ENCODE results near the gene IFITM2. TPM values are rescaled to one million over a fixed set of nuclear protein-coding genes. Genes with fewer than 3 reads are reported as not detected.
"Not testable (repeated sequence)": the region's sequence is repeated elsewhere in the genome, so short reads cannot be mapped to it uniquely, and the experiment has no call there.

IFITM2 gene
- total RNA-seq, 1 experiment from 2014 or later = 18.5 TPM

DNA sequence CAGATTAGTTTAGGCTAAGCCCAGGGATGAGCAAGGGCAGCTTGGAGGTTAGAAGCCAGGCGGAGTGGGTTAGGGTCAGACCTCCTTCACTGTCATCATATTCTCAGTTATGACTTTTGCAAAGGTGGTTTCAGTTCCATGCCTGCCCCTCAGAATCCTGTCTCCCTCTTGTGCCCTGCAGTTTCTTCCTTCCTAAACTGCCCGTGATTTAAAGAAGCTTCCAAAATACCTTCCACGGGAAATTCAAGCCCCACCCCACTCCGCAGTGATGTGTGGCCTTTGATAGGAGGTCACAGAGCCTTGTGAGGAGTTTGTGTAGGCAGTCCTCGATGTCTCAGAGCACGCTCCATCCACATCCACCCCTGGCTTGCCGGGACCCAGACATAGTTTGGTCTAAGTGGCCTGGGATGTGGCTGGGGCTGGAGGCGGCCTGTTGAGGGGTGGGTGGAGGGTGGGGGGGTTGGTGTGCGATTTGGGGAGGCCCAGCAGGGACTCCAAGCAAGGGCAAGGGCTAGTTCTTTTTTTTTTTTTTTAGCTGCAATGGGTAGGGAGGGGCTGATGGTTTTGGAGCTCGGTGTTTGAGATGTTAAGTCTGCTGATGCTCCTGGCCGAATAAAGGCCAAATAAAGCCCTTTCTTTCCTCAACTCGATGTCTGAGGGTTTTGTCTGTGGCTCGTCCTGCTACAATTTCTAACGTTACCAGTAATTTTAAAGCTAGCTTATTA, 4.6 kb downstream of the IFITM2 start:
- no peak overlapping the region for H3K4me2 ChIP-seq (ENCODE audit: low read depth, low read length, poor library complexity, severe bottlenecking)
- no peaks in the 10 kb centered on the region for H3K9me2 ChIP-seq (replicated peaks; ENCODE audit: insufficient read depth, low read length)
- no peak overlapping the region for H3K27ac ChIP-seq (ENCODE audit: low read length)
- H3K4me1 ChIP-seq (ENCODE audit: low read length) = peaks cover 29% of the 10 kb centered on the region
- no peaks in the 10 kb centered on the region for H3K36me3 ChIP-seq (ENCODE audit: insufficient read depth, low read length)
- no peak overlapping the region for H3K9ac ChIP-seq (ENCODE audit: low read length)
- H2AFZ ChIP-seq (ENCODE audit: low read length) = no peak overlapping the region
- H3K4me3 ChIP-seq (ENCODE audit: low read length) = no peak overlapping the region
- H4K20me1 ChIP-seq (ENCODE audit: insufficient read depth, low read depth, low read length) = no peaks in the 10 kb centered on the region
- peaks cover 9% of the 10 kb centered on the region for H3K79me2 ChIP-seq (ENCODE audit: low read length)
- no peak for DNase-seq
- no peaks in the 10 kb centered on the region for H3K27me3 ChIP-seq (ENCODE audit: low read length)
- H3K9me3 ChIP-seq (ENCODE audit: low read length) = no peaks in the 10 kb centered on the region

DNA sequence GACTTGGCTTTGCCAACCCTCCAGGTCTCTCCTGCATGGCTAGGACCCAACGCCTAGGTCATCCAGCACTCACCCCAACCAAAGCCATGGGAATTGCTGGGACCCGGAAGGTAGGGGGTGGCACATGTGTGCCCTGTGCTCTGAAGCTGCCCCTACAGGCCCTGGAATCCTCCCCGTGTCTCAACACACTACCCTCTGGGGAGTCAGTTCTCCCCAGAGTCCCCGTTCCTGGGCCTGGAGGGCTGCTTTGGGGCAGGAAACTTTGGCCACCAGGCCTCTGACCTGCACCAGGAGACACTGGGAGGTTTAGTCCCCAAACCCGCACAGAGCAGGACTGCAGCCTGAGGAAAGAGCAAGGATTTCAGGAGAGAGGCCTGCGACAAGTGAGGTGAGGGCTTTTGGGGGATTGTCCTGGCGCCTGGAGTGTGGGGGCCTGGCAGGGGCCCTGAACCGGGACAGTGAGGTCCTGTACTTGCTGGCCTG, 5.7 kb downstream of the IFITM2 start:
- Histone ChIP-seq H3K9me3 (ENCODE audit: low read length) (no peaks in the 10 kb centered on the region), H3K79me2 (ENCODE audit: low read length) (peaks cover 9% of the 10 kb centered on the region), H3K4me2 (ENCODE audit: low read depth, low read length, poor library complexity, severe bottlenecking) (peak overlapping the region; percentile 70), H3K9ac (ENCODE audit: low read length) (peak overlapping the region; percentile 73), H3K36me3 (ENCODE audit: insufficient read depth, low read length) (no peaks in the 10 kb centered on the region), H4K20me1 (ENCODE audit: insufficient read depth, low read depth, low read length) (no peaks in the 10 kb centered on the region), H3K27ac (ENCODE audit: low read length) (peak overlapping the region; percentile 58), H2AFZ (ENCODE audit: low read length) (peak overlapping the region; percentile 15; the same call in 1 of the 2 replicates), H3K27me3 (ENCODE audit: low read length) (no peaks in the 10 kb centered on the region), H3K4me3 (ENCODE audit: low read length) (peak overlapping the region; percentile 68), H3K4me1 (ENCODE audit: low read length) (peaks cover 27% of the 10 kb centered on the region), H3K9me2 (replicated peaks; ENCODE audit: insufficient read depth, low read length) (no peaks in the 10 kb centered on the region)
- no peak for DNase-seq

DNA sequence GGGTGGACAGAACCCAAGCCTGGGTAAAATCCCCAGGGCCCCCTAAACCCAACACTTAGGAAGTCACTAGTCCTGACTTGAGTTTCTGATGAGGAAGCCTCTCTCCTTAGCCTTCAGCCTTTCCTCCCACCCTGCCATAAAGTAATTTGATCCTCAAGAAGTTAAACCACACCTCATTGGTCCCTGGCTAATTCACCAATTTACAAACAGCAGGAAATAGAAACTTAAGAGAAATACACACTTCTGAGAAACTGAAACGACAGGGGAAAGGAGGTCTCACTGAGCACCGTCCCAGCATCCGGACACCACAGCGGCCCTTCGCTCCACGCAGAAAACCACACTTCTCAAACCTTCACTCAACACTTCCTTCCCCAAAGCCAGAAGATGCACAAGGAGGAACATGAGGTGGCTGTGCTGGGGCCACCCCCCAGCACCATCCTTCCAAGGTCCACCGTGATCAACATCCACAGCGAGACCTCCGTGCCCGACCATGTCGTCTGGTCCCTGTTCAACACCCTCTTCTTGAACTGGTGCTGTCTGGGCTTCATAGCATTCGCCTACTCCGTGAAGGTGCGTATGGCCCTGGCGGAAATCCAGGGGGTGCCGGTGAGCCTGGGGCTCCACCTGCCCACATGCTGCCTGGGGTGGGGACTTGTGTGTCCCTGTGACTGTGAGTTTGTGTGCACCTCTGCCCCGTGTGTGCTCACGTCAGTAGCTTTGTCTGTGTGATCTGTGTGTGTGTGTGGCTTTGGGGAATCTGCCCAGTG, 6.4 kb downstream of the IFITM2 start, which contains the start of gene IFITM1:
Gene IFITM1, plus strand, starts transcription at position 254 of the 767 bp plus-strand sequence. Its CDS starts 131 bp downstream, at position 385.
- Histone ChIP-seq H2AFZ (ENCODE audit: low read length) (peak within 1 kb of the TSS; percentile 15; the same call in 1 of the 2 replicates), H3K36me3 (ENCODE audit: insufficient read depth, low read length) (no peaks in the 10 kb centered on the region), H3K4me1 (ENCODE audit: low read length) (peaks cover 27% of the 10 kb centered on the region), H3K27ac (ENCODE audit: low read length) (peak within 1 kb of the TSS; percentile 58), H3K27me3 (ENCODE audit: low read length) (no peaks in the 10 kb centered on the region), H3K79me2 (ENCODE audit: low read length) (peaks cover 9% of the 10 kb centered on the region), H3K9me3 (ENCODE audit: low read length) (no peaks in the 10 kb centered on the region), H3K9ac (ENCODE audit: low read length) (peak within 1 kb of the TSS; percentile 73), H4K20me1 (ENCODE audit: insufficient read depth, low read depth, low read length) (no peaks in the 10 kb centered on the region), H3K9me2 (replicated peaks; ENCODE audit: insufficient read depth, low read length) (no peaks in the 10 kb centered on the region), H3K4me3 (ENCODE audit: low read length) (peak within 1 kb of the TSS; percentile 68), H3K4me2 (ENCODE audit: low read depth, low read length, poor library complexity, severe bottlenecking) (peak within 1 kb of the TSS; percentile 70)
- DNase-seq = peak; percentile 86

DNA sequence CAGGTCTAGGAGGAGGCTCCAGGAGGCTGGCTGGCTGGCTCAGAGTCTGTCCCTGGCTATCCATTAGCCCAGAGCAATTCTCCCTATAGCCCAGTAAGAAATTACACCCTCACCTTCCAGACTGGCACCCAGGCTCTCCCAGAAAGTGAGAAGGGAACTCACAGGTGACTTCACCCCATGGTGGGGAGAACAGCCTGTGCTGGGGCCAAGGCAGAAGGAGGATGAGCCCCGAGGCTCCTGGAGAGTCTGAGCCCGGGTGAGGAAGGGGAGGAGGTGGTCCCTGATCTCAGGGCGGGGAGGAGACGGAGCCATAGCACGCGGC, 6.9 kb downstream of the IFITM2 start:
- H3K27me3 ChIP-seq (ENCODE audit: low read length); H2AFZ ChIP-seq (ENCODE audit: low read length); H3K9me3 ChIP-seq (ENCODE audit: low read length); DNase-seq; H3K9me2 ChIP-seq (replicated peaks; ENCODE audit: insufficient read depth, low read length); H3K36me3 ChIP-seq (ENCODE audit: insufficient read depth, low read length); H4K20me1 ChIP-seq (ENCODE audit: insufficient read depth, low read depth, low read length); H3K27ac ChIP-seq (ENCODE audit: low read length); H3K79me2 ChIP-seq (ENCODE audit: low read length): not testable (repeated sequence)
- Histone ChIP-seq H3K4me2 (ENCODE audit: low read depth, low read length, poor library complexity, severe bottlenecking) (peak overlapping the region; percentile 70), H3K4me1 (ENCODE audit: low read length) (peaks cover 27% of the 10 kb centered on the region), H3K9ac (ENCODE audit: low read length) (peak overlapping the region; percentile 73), H3K4me3 (ENCODE audit: low read length) (peak overlapping the region; percentile 68)

DNA sequence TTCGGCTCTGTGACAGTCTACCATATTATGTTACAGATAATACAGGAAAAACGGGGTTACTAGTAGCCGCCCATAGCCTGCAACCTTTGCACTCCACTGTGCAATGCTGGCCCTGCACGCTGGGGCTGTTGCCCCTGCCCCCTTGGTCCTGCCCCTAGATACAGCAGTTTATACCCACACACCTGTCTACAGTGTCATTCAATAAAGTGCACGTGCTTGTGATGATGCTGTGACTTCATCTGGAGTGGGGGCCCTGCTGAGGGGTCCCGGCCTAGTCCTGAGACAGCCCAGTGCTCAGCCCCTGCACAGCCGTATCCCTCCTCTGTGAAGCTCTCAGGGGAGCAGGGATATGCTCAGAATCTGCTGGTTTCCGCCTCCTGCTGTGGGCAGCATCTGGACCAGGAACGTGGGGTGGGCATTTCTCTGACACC, 7.5 kb downstream of the IFITM2 start:
- H4K20me1 ChIP-seq (ENCODE audit: insufficient read depth, low read depth, low read length) = no peaks in the 10 kb centered on the region
- peak overlapping the region; percentile 73 for H3K9ac ChIP-seq (ENCODE audit: low read length)
- no peaks in the 10 kb centered on the region for H3K36me3 ChIP-seq (ENCODE audit: insufficient read depth, low read length)
- no peaks in the 10 kb centered on the region for H3K27me3 ChIP-seq (ENCODE audit: low read length)
- no peak overlapping the region for H2AFZ ChIP-seq (ENCODE audit: low read length)
- H3K4me3 ChIP-seq (ENCODE audit: low read length) = peak overlapping the region; percentile 68
- H3K9me2 ChIP-seq (replicated peaks; ENCODE audit: insufficient read depth, low read length) = no peaks in the 10 kb centered on the region
- H3K27ac ChIP-seq (ENCODE audit: low read length) = no peak overlapping the region
- peaks cover 27% of the 10 kb centered on the region for H3K4me1 ChIP-seq (ENCODE audit: low read length)
- H3K9me3 ChIP-seq (ENCODE audit: low read length) = no peaks in the 10 kb centered on the region
- H3K79me2 ChIP-seq (ENCODE audit: low read length) = peaks cover 9% of the 10 kb centered on the region
- H3K4me2 ChIP-seq (ENCODE audit: low read depth, low read length, poor library complexity, severe bottlenecking) = peak overlapping the region; percentile 70
- no peak for DNase-seq

DNA sequence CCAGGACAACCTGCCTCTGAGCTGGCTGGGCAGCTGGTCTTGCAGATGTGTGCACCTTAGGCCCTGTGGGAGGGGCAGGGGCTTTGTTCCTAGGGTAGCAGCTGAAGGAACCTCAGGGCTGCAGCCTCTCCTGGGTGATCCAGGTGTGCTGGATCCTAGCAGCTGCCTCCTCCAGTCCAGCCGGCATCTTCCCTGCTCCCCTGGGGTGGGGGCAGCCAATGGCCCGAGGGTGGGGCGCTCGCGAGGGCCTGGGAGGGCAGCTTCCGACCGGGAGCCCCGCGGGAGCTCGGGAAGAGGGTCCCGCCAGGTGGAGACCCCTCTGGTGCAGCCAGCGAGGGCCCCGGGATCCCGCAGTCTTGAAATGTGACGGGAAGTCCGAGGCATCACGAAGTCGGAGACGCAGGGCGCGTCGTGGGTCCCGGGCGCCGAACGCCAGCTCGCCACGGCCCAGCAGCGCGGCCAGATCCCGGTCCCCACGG, 7.9 kb downstream of the IFITM2 start:
- Histone ChIP-seq H3K9ac (ENCODE audit: low read length) (peak overlapping the region; percentile 73), H3K4me3 (ENCODE audit: low read length) (peak overlapping the region; percentile 68), H4K20me1 (ENCODE audit: insufficient read depth, low read depth, low read length) (no peaks in the 10 kb centered on the region), H3K4me2 (ENCODE audit: low read depth, low read length, poor library complexity, severe bottlenecking) (peak overlapping the region; percentile 70), H3K79me2 (ENCODE audit: low read length) (peaks cover 9% of the 10 kb centered on the region), H3K27ac (ENCODE audit: low read length) (no peak overlapping the region), H3K9me2 (replicated peaks; ENCODE audit: insufficient read depth, low read length) (no peaks in the 10 kb centered on the region), H3K9me3 (ENCODE audit: low read length) (no peaks in the 10 kb centered on the region), H3K27me3 (ENCODE audit: low read length) (no peaks in the 10 kb centered on the region), H3K36me3 (ENCODE audit: insufficient read depth, low read length) (no peaks in the 10 kb centered on the region), H3K4me1 (ENCODE audit: low read length) (peaks cover 27% of the 10 kb centered on the region), H2AFZ (ENCODE audit: low read length) (no peak overlapping the region)
- DNase-seq = no peak

DNA sequence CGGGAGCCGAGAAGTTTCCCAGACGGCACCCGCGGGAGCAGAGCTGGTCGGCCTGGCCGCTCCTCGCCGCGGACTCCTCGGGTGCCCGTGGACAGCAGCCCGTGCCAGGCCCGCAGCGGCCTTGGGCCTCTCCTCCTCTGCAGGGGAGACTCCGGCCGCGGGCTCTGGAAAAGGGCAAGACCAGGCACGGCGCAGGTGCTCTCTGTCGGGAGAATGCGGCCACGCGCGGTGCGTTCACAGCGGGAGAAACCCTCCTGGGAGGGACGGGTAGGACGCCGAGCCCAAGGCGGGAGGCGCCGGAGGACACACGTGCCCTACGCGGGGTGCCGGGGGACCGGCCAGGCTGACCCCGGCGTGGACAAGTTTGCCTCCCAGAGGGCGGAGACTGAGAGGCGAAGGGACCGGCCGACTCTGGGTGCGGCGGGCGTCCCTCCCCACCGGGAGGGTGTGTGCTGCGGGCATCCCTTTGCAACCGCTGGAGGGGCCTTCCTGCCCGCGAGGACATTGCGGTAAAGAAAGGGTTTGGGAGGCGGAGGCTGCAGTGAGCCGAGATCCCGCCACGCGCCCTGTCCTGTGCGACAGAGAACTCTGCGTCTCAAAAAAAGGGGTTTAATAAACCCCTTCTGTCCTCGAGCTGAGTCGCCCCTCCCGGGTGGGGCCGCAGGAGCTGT, 8.6 kb downstream of the IFITM2 start:
- Histone ChIP-seq H3K27ac (ENCODE audit: low read length) (no peak overlapping the region), H3K36me3 (ENCODE audit: insufficient read depth, low read length) (no peaks in the 10 kb centered on the region), H3K4me1 (ENCODE audit: low read length) (peaks cover 27% of the 10 kb centered on the region), H2AFZ (ENCODE audit: low read length) (no peak overlapping the region), H3K4me2 (ENCODE audit: low read depth, low read length, poor library complexity, severe bottlenecking) (no peak overlapping the region), H4K20me1 (ENCODE audit: insufficient read depth, low read depth, low read length) (no peaks in the 10 kb centered on the region), H3K9ac (ENCODE audit: low read length) (no peak overlapping the region), H3K27me3 (ENCODE audit: low read length) (no peaks in the 10 kb centered on the region), H3K4me3 (ENCODE audit: low read length) (no peak overlapping the region), H3K79me2 (ENCODE audit: low read length) (peaks cover 9% of the 10 kb centered on the region), H3K9me3 (ENCODE audit: low read length) (no peaks in the 10 kb centered on the region), H3K9me2 (replicated peaks; ENCODE audit: insufficient read depth, low read length) (no peaks in the 10 kb centered on the region)
- DNase-seq = no peak

DNA sequence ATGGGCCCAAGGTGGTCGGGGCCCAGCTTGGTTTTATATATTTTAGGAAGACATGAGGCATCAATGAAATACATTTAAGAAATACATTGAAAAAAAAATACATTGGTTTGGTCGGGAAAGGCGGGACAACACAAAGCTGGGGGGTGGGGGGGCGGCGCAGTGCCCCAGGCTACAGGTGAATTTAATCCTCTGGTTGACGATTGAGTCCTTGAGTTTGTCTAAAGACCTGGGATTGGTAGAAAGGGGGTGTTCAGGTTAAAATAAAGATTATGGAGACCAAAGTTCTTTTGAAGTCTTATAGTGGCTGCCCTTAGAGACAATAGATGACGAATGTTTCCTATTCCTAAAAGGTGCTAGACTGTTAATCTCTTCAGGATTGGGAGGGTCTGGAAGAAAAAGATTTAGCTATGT, 9.3 kb downstream of the IFITM2 start:
- H3K9me2 ChIP-seq (replicated peaks; ENCODE audit: insufficient read depth, low read length) = no peaks in the 10 kb centered on the region
- no peaks in the 10 kb centered on the region for H3K36me3 ChIP-seq (ENCODE audit: insufficient read depth, low read length)
- H2AFZ ChIP-seq (ENCODE audit: low read length) = no peak overlapping the region
- no peak for DNase-seq
- no peak overlapping the region for H3K4me2 ChIP-seq (ENCODE audit: low read depth, low read length, poor library complexity, severe bottlenecking)
- no peaks in the 10 kb centered on the region for H3K27me3 ChIP-seq (ENCODE audit: low read length)
- peaks cover 27% of the 10 kb centered on the region for H3K4me1 ChIP-seq (ENCODE audit: low read length)
- no peak overlapping the region for H3K27ac ChIP-seq (ENCODE audit: low read length)
- H3K4me3 ChIP-seq (ENCODE audit: low read length) = no peak overlapping the region
- H3K9ac ChIP-seq (ENCODE audit: low read length) = no peak overlapping the region
- H3K9me3 ChIP-seq (ENCODE audit: low read length) = no peaks in the 10 kb centered on the region
- peaks cover 9% of the 10 kb centered on the region for H3K79me2 ChIP-seq (ENCODE audit: low read length)
- H4K20me1 ChIP-seq (ENCODE audit: insufficient read depth, low read depth, low read length) = no peaks in the 10 kb centered on the region
